ENCODE data around the gene MTERF4. TPM values are rescaled to one million over a fixed set of nuclear protein-coding genes. Genes with fewer than 3 reads are reported as not detected.

Gene MTERF4
- total and polyA plus RNA-seq, 4 donors = 24.4 to 38.4 (median 31.4) TPM

DNA sequence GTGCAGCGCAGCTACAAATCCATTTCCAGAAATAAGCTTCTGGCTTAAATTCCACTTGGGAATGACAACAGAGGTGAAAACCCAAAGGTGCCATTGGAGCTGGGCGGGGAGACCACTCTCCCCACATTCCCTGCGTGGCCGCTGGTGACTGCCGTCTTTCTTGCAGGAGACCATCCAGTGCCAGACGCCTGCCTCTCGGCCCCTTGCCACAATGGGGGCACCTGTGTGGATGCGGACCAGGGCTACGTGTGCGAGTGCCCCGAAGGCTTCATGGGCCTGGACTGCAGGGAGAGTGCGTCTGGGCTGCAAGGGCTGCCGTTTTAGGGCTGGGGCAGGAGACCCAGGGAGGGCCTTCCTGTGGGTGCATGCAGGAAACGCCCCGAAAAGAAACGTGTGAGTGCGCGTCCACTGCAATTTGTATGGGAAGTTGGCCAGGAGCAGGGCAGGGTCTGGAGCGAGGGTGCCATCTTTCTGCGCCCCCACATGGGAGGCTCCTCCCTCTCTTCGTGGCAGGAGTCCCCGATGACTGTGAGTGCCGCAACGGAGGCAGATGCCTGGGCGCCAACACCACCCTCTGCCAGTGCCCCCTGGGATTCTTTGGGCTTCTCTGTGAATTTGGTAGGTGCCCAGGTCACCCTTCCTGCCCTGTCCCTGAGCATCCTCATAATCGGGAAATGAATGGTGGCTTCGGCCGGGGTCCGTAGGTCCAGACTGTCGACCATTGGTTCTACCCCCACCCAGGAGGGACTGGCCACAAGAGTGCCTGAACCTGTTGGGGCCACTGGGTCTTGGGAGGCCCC is 53.7 kb downstream of the MTERF4 start:
- no peak for ATAC-seq (ENCODE audit: low FRiP score)
- intact Hi-C loops (cut with DNase I) = no loop called here
- H3K27me3 ChIP-seq (ENCODE audit: control insufficient read depth in 1 of 2, insufficient read depth in 2 of 2, low read length in 1 of 2) = no peaks in the 10 kb centered on the region
- no peak overlapping the region for H3K27ac ChIP-seq (ENCODE audit: low read depth in 1 of 2, low read length in 2 of 2)
- H3K9me3 ChIP-seq (ENCODE audit: control insufficient read depth, low read length) = peaks cover 2% of the 10 kb centered on the region
- H3K36me3 ChIP-seq (ENCODE audit: control insufficient read depth in 1 of 2, insufficient read depth in 2 of 2, low read length in 1 of 2) = peaks cover 3 to 13% of the 10 kb centered on the region in 2 donors
- 89 to 92% methylated on average over 27 to 30 of the region's 30 CpGs for WGBS, 2 donors
- DNase-seq = no peak
- H3K4me3 ChIP-seq (ENCODE audit: low read length in 2 of 2) = no peak overlapping the region
- H3K4me1 ChIP-seq (ENCODE audit: control insufficient read depth in 1 of 2, insufficient read depth in 2 of 2, low read length in 2 of 2) = no peaks in the 10 kb centered on the region

DNA sequence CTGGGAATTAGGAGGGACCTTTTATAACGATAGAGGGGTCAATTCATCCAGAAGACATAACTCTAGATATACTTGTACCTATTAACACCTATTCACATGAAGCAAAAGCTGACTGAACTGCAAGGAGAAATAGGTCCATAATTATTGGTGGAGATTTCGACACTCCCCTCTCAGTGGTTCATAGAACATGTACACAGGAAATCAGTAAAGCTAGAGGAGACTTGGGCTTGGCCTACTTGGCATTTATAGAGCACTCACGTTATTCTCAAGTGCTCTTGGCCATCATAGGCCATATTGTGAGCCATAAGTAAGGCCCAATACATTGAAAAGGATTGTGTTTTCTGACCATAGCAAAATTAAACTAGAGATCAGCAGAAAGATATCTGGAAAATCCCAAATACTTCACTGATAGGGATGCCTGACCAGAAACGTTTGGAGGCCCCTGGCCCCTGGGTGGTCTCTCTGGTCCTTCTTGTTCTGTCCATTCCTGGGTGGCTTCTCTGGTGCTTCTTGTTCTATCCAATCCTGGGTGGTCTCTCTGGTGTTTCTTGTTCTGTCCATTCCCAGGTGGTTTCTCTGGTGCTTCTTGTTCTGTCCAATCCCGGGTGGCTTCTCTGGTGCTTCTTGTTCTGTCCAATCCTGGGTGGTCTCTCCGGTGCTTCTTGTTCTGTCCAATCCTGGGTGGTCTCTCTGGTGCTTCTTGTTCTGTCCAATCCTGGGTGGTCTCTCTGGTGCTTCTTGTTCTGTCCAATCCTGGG is 54.7 kb downstream of the MTERF4 start:
- ATAC-seq (ENCODE audit: low FRiP score) = no peak
- no peak overlapping the region for H3K27ac ChIP-seq (ENCODE audit: low read depth in 1 of 2, low read length in 2 of 2)
- H3K4me1 ChIP-seq (ENCODE audit: control insufficient read depth in 1 of 2, insufficient read depth in 2 of 2, low read length in 2 of 2) = no peaks in the 10 kb centered on the region
- no peak for DNase-seq
- H3K9me3 ChIP-seq (ENCODE audit: control insufficient read depth, low read length) = peaks cover 2% of the 10 kb centered on the region
- H3K4me3 ChIP-seq (ENCODE audit: low read length in 2 of 2) = no peak overlapping the region
- 64 to 78% methylated on average over 6 of the region's 6 CpGs for WGBS, 2 donors
- H3K36me3 ChIP-seq (ENCODE audit: control insufficient read depth in 1 of 2, insufficient read depth in 2 of 2, low read length in 1 of 2) = peaks cover 3 to 8% of the 10 kb centered on the region in 2 donors
- intact Hi-C loops (cut with DNase I) = no loop called here
- H3K27me3 ChIP-seq (ENCODE audit: control insufficient read depth in 1 of 2, insufficient read depth in 2 of 2, low read length in 1 of 2) = no peaks in the 10 kb centered on the region

Other genes with a start within 250 kb of the MTERF4 start
- not detected for gene AGXT, start 233.5 kb downstream of the MTERF4 start, total RNA-seq
- gene AGXT, start 233.5 kb downstream of the MTERF4 start, polyA plus RNA-seq = not detected
- gene MAB21L4, start 206.1 kb downstream of the MTERF4 start, total RNA-seq = not detected
- gene MAB21L4, start 206.1 kb downstream of the MTERF4 start, polyA plus RNA-seq = 1 to 10 TPM in 1 of 2 donors, not detected in 1; 5.5 TPM
- under 1 TPM; 0.13 to 0.45 TPM for gene CROCC2, start 196.0 kb downstream of the MTERF4 start, total RNA-seq
- not detected for gene CROCC2, start 196.0 kb downstream of the MTERF4 start, polyA plus RNA-seq
- gene SNED1, start 103.7 kb downstream of the MTERF4 start, total RNA-seq = 100 to 1,000 TPM; 108 to 149 TPM
- 10 to 100 TPM in 1 of 2 donors, 1 to 10 TPM in 1; 5.9 to 27.3 TPM for gene SNED1, start 103.7 kb downstream of the MTERF4 start, polyA plus RNA-seq
- 1 to 10 TPM; 5.4 to 8.7 TPM for gene PASK, start 47.2 kb upstream of the MTERF4 start, total RNA-seq
- gene PASK, start 47.2 kb upstream of the MTERF4 start, polyA plus RNA-seq = 1 to 10 TPM in 1 of 2 donors, under 1 TPM in 1; 0.63 to 1.2 TPM
- 10 to 100 TPM; 41.1 to 46.1 TPM for gene PPP1R7, start 48.2 kb upstream of the MTERF4 start, total RNA-seq
- 10 to 100 TPM; 74.0 to 83.4 TPM for gene PPP1R7, start 48.2 kb upstream of the MTERF4 start, polyA plus RNA-seq
- 1 to 10 TPM; 1.2 to 5.4 TPM for gene ANO7, start 86.4 kb upstream of the MTERF4 start, total RNA-seq
- gene ANO7, start 86.4 kb upstream of the MTERF4 start, polyA plus RNA-seq = 1 to 10 TPM in 1 of 2 donors, not detected in 1; 2.9 TPM
- 100 to 1,000 TPM; 415 to 476 TPM for gene HDLBP, start 213.4 kb upstream of the MTERF4 start, total RNA-seq
- 100 to 1,000 TPM; 220 to 221 TPM for gene HDLBP, start 213.4 kb upstream of the MTERF4 start, polyA plus RNA-seq
- gene SEPTIN2, start 213.6 kb upstream of the MTERF4 start, total RNA-seq = 100 to 1,000 TPM; 345 to 394 TPM
- gene SEPTIN2, start 213.6 kb upstream of the MTERF4 start, polyA plus RNA-seq = 100 to 1,000 TPM; 218 to 243 TPM